ENCODE measurements around the gene HMG20A.

The HMG20A gene

GRCh38 chr15:77430213-77430612, 9.5 kb downstream of the HMG20A start:
- no peak for DNase-seq (ENCODE audit: low spot score)

- no peak for DNase-seq (ENCODE audit: low spot score)
Measured at GRCh38 chr15:77430652-77431051, 10.0 kb downstream of the HMG20A start.

DNA sequence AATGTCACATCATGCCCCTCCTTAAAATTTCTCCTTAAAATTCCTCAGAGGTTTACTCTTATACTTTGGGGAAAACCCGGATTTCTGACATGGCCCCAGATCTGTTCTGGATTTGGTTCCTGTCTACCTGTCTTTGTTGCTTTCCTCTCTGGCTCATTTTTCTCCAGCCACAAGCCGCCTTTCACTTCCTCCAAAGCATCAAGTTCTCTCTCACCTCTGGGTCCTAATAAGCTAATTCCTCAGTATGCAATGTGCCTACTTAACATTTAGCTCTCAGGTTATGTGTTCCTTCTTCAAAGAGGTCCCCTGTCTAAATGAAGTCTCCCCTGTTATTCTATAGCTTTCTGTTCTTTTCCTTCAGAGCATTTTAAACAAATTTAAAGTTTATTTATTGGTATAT, 16.1 kb downstream of the HMG20A start:
- DNase-seq (ENCODE audit: low spot score) = no peak

DNA sequence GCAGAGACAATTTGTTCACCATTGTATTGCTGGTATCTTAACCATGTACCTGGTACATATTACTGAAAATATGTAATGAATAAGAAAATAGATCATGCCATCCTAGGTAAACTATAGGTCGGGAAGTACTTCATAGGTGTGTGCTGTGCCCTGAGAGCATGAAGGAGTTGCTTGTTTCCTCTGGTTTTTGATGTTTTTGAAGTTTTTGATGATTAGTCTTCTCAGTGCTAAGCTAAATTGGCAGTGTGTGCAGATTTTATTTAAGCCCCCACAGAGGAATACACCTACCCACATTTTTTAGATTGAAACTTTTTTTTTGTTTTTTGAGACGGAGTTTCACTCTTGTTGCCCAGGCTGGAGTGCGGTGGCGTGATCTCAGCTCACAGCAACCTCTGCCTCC, 16.6 kb downstream of the HMG20A start:
- no peak for DNase-seq (ENCODE audit: low spot score)

DNA sequence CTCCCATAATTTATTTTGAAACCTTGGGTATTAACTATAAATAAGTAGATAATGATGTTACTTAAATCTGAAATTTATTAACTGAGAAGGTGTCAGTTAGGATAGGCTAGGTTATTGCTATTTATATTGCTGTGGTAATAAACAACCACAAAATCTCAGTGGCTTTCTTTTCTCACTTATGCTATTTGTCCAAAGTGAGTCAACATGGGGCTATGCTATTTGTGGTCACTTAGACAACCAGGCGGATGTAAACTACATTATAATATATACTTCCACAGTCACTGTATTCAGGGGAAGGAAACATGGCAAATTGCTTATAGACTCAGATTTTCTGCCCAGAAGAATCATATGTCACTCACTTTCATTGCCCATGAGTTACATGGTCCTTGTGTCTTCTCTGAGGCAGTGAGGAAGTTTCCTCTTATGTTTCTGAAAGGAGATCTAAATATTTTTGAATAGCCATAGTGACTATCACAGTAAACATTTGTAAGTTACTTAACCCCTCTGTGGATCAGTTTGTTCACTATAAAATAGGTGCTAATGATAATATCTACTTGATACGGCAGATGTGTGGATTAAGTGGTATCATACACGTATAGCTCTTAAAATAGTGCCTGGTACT, 19.8 kb downstream of the HMG20A start:
- DNase-seq (ENCODE audit: low spot score) = peak; percentile 52

- peak; percentile 82 for DNase-seq (ENCODE audit: low spot score)
Measured at GRCh38 chr15:77446840-77447390, 26.2 kb downstream of the HMG20A start.

GRCh38 chr15:77454265-77454664, 33.6 kb downstream of the HMG20A start:
- no peak for DNase-seq (ENCODE audit: low spot score)

- no peak for DNase-seq (ENCODE audit: low spot score)
Measured at GRCh38 chr15:77454951-77455350, 34.3 kb downstream of the HMG20A start.

DNA sequence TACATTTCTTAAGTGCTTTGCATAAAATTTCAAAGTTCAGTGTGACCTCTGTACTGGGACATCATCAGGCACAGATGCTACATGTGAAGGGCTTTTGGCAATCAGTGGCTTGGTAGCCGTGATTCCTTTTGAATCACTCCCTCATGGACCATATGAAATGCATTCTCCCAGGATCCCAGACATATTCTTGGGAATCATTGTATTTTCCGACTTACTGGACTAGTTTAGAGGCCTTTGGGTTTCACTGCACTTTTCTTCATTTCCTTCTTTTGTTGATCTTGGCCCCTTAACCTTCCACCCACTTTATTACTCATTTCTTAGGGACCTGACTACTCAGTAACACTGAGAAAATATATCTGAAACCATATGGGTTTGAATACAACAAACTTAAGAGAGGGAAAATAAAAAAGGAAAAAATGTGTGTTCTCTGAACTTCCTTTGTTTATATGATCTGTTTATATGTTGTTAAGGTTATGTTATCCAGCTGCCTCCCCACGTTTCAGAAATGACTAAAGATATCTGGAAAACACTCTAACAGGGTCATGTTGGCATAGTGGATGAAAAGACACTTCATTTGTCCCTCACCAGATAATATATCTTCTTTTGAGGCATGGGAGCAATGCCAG, 35.1 kb downstream of the HMG20A start:
- DNase-seq (ENCODE audit: low spot score) = no peak

GRCh38 chr15:77456746-77457145, 36.1 kb downstream of the HMG20A start:
- DNase-seq (ENCODE audit: low spot score) = no peak

- DNase-seq (ENCODE audit: low spot score) = no peak
Measured at GRCh38 chr15:77457191-77457904, 36.7 kb downstream of the HMG20A start.

GRCh38 chr15:77457905-77458265, 37.2 kb downstream of the HMG20A start:
- DNase-seq (ENCODE audit: low spot score) = no peak

- DNase-seq (ENCODE audit: low spot score) = no peak
Measured at GRCh38 chr15:77459031-77459430, 38.3 kb downstream of the HMG20A start.

DNA sequence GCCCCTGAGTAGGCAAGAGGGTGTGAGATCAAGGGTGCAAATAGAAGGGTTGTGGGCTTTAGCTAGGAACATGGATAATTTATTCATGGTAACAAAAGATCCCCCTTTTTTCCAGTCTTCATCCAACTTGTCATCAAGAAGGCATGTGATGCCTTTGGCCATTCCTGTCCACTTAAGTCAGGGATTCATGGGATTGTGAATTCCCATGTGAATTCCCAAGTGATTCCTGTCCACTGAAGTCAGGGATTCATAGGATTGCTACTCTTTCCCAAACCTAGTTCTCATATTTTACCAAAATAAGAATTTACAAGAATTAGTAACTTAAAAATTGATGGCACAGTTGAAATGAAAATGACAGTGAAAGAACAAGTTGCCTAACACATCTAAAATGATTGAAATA, 40.8 kb downstream of the HMG20A start:
- no peak for DNase-seq (ENCODE audit: low spot score)

- DNase-seq (ENCODE audit: low spot score) = no peak
Measured at GRCh38 chr15:77464129-77464865, 43.6 kb downstream of the HMG20A start.

DNA sequence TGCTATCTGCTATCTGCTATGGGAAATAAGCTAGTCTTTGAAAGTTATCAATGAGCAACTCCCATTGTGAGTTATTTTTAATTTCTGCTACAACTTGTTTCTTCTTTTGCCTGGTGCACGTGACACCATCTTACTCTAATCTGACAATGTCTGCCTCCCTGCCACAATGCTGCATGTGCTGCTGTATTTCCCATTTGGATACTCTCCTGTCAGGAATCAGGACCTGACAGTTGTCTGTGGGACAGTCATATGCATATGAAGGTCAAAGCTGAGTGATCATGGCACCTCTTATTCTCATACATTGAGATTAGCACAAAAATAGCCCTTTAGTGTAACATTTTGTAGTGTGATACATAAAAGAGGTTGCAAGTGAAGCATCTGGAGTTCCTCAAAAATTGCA, 45.8 kb downstream of the HMG20A start:
- DNase-seq (ENCODE audit: low spot score) = no peak

- no peak for DNase-seq (ENCODE audit: low spot score)
Measured at GRCh38 chr15:77468896-77469295, 48.2 kb downstream of the HMG20A start.

- DNase-seq (ENCODE audit: low spot score) = no peak
Measured at GRCh38 chr15:77470235-77470634, 49.5 kb downstream of the HMG20A start.

- no peak for DNase-seq (ENCODE audit: low spot score)
Measured at GRCh38 chr15:77473328-77473727, 52.6 kb downstream of the HMG20A start.

DNA sequence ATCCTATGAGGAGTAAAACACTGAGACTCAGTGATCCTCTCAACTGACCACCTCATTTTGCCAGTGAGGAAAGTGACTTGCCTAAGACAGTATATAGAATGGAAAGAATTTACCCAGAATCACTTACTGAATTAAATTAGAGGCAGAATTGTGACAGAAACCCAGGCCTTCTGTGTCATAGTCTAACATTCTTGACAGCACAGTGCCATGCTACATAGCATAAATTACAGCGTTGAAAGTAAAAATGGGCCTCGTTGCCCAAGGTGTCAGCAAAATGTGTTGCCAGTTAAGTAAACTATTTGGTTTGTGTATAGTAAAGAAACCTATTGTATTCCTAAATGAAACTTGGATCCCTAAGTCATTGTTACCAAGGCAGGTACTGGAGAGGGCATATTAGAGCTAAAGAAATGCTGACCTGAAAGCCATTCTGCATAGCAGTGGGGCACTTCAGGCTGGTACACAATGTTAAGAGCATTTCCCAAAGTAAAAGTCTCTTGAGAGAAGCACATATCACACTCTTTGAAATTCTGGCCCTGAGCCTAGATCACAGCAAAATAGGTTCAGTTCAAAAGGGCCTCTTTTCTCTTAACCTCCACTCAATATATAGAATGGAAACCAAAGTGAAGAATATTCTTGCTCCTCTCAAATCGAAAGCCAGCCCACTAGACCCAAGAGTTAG, 53.8 kb downstream of the HMG20A start:
- DNase-seq (ENCODE audit: low spot score) = no peak

DNA sequence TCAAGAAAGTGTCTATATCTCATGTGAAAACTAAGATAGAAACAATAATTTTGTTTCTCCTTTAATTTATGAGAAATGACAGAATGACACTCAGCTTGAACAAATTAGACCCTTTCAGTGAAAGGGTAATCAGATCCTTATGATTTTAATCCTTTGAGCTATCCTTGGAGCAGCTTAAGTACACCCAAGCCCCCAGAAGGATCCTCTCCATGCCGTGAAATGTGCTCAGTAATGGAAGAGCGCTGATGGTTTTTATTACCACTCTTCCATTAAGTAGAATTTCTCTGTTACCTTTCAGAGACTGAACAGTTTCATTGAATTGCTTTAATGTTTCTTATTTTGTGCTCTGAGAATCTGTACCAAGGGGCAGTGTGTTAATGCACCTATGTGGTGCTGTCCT, 54.3 kb downstream of the HMG20A start:
- no peak for DNase-seq (ENCODE audit: low spot score)

- DNase-seq (ENCODE audit: low spot score) = no peak
Measured at GRCh38 chr15:77475898-77476297, 55.2 kb downstream of the HMG20A start.
